Stimulated activated CD8-positive, alpha-beta memory T cell treated with anti-CD3 and anti-CD28 coated beads, Interleukin-7, amount 100 ng/mL, for 48 hours (primary cell): ENCODE data around the gene METTL8.
"Not testable (repeated sequence)": the region's sequence is repeated elsewhere in the genome, so short reads cannot be mapped to it uniquely, and the experiment has no call there.

Source experiments
- DNase-seq, 2 donors: peaks; one replicate each; pipeline ENCODE4 v3.0.0-alpha.2; 2020; ENCODE audit warnings: low read depth in 1 of 2; ENCODE audit errors: extremely low read depth in 1 of 2

METTL8 gene

GRCh38 chr2:171316755-171317337, 116.9 kb downstream of the METTL8 start:
- DNase-seq: no peak

GRCh38 chr2:171316220-171316619, 117.6 kb downstream of the METTL8 start:
- DNase-seq: no peak

GRCh38 chr2:171315781-171316180, 118.0 kb downstream of the METTL8 start:
- no peak for DNase-seq

- not testable (repeated sequence) for DNase-seq
Observed at GRCh38 chr2:171312182-171312581, 121.6 kb downstream of the METTL8 start.

- DNase-seq: not testable (repeated sequence)
Observed at GRCh38 chr2:171311589-171311988, 122.2 kb downstream of the METTL8 start.

- no peak for DNase-seq
Observed at GRCh38 chr2:171310889-171311288, 122.9 kb downstream of the METTL8 start.

- DNase-seq: no peak
Observed at GRCh38 chr2:171309455-171310286, 124.1 kb downstream of the METTL8 start.

GRCh38 chr2:171308280-171309054, 125.3 kb downstream of the METTL8 start:
- no peak for DNase-seq

- no peak for DNase-seq
Observed at GRCh38 chr2:171307560-171307959, 126.2 kb downstream of the METTL8 start.

- DNase-seq: no peak
Observed at GRCh38 chr2:171297956-171298355, 135.8 kb downstream of the METTL8 start.

- DNase-seq: no peak
Observed at GRCh38 chr2:171294608-171295007, 139.2 kb downstream of the METTL8 start.

GRCh38 chr2:171293661-171294060, 140.1 kb downstream of the METTL8 start:
- no peak for DNase-seq

GRCh38 chr2:171289991-171290390, 143.8 kb downstream of the METTL8 start:
- no peak for DNase-seq

GRCh38 chr2:171289316-171289715, 144.5 kb downstream of the METTL8 start:
- no peak for DNase-seq

- DNase-seq: no peak
Observed at GRCh38 chr2:171287611-171288010, 146.2 kb downstream of the METTL8 start.

GRCh38 chr2:171287036-171287571, 146.7 kb downstream of the METTL8 start:
- DNase-seq: no peak

GRCh38 chr2:171281110-171281509, 152.7 kb downstream of the METTL8 start:
- DNase-seq: no peak

GRCh38 chr2:171279983-171280790, 153.6 kb downstream of the METTL8 start:
- no peak for DNase-seq

- no peak for DNase-seq
Observed at GRCh38 chr2:171274757-171275156, 159.0 kb downstream of the METTL8 start.

GRCh38 chr2:171271971-171272436, 161.8 kb downstream of the METTL8 start:
- no peak for DNase-seq
